ENCODE measurements around the gene WDPCP. TPM values are rescaled to one million over a fixed set of nuclear protein-coding genes. Genes with fewer than 3 reads are reported as not detected.

Gene WDPCP
- total and polyA plus RNA-seq, 2 of the 8 experiments (the other 6 are each of a cell fraction or from before 2014, with no cell fraction given), result 9.3 to 25.8 TPM

GRCh38 chr2:63578767-63579166 lies 9.5 kb downstream of the WDPCP start (continued):
- TF ChIP-seq USF2 (IDR thresholded peaks at IDR 0.05; ENCODE audit: low read length) (no peak), HDAC6 (IDR thresholded peaks at IDR 0.05; ENCODE audit: low read depth, low read length) (no peak), BACH1 (IDR thresholded peaks at IDR 0.05; ENCODE audit: low read length) (no peak)
